ENCODE results near the gene ILDR2.

- TF ChIP-seq ATF6 (CRISPR knock-in tag; IDR thresholded peaks at IDR 0.05) (no peak), YY1 (IDR thresholded peaks at IDR 0.05; ENCODE audit: borderline replicate concordance in 1 of 3, control insufficient read depth in 1 of 3, extremely low read depth in 1 of 3, insufficient read depth in 3 of 3, insufficient read length in 1 of 3, insufficient replicate concordance in 2 of 3, low read depth in 1 of 3, low read length in 2 of 3) (no peak), FOXM1 (IDR thresholded peaks at IDR 0.05; ENCODE audit: low read depth) (no peak), FOXM1 (CRISPR knock-in tag; IDR thresholded peaks at IDR 0.05; ENCODE audit: low read depth) (no peak), RBM17 (IDR thresholded peaks at IDR 0.05; ENCODE audit: borderline replicate concordance, low read depth, low read length) (no peak), REST (IDR thresholded peaks at IDR 0.05; ENCODE audit: borderline replicate concordance) (no peak), REST (CRISPR knock-in tag; IDR thresholded peaks at IDR 0.05; ENCODE audit: low read depth) (no peak), HMGXB4 (CRISPR knock-in tag; IDR thresholded peaks at IDR 0.05) (no peak), ZNF124 (CRISPR knock-in tag; IDR thresholded peaks at IDR 0.05) (no peak), MLX (CRISPR knock-in tag; conservative IDR thresholded peaks at IDR 0.05) (no peak), ZNF740 (CRISPR knock-in tag; IDR thresholded peaks at IDR 0.05) (no peak), ZNF740 (tag; IDR thresholded peaks at IDR 0.05) (no peak), CBX1 (IDR thresholded peaks at IDR 0.05; ENCODE audit: low read depth) (no peak)
These were observed 19.1 kb downstream of the ILDR2 start for GRCh38 chr1:166956057-166956850.

Data from K562 (cell line).